Sigmoid colon (tissue), 7 donors: ENCODE data around the gene SNX20. TPM values are rescaled to one million over a fixed set of nuclear protein-coding genes. Genes with fewer than 3 reads are reported as not detected.

Experiments used
- DNase-seq: peaks from one replicate; pipeline ENCODE4 v3.0.0-alpha.2; 2019
- H3K27ac ChIP-seq, 4 donors: fragments of 200-600 bp; sonication (generic); one replicate each; pipeline ENCODE4 v1.5.1; 2016 to 2019; ENCODE audit warnings: mild to moderate bottlenecking in 1 of 4
- H3K27me3 ChIP-seq, 3 donors: fragments of 200-600 bp; sonication (generic); one replicate each; pipeline ENCODE4 v1.5.1; 2019; ENCODE audit warnings: mild to moderate bottlenecking in 1 of 3
- H3K36me3 ChIP-seq, 4 donors: fragments of 200-600 bp; sonication (generic); one replicate each; pipeline ENCODE4 v1.5.1; 2016 to 2019
- H3K4me1 ChIP-seq, 4 donors: fragments of 200-600 bp; sonication (generic); one replicate each; pipeline ENCODE4 v1.5.1; 2017 to 2019
- H3K4me3 ChIP-seq, 4 donors: fragments of 200-600 bp; sonication (generic); one replicate each; pipeline ENCODE4 v1.5.1; 2017 to 2019; ENCODE audit warnings: mild to moderate bottlenecking in 2 of 4, moderate library complexity in 1 of 4
- H3K9me3 ChIP-seq, 4 donors: fragments of 200-600 bp in 3 of 4; sonication (generic) in 3 of 4; one replicate each; pipeline versions ENCODE4 v1.5.1 to v1.6.1; 2013 to 2019
- EP300 ChIP-seq, 4 donors: sonication (generic); formaldehyde crosslinking; IDR thresholded peaks; one replicate each; pipeline ENCODE4 v1.6.1; 2017; ENCODE audit warnings: antibody characterized with exemption in 4 of 4
- POLR2A ChIP-seq, 2 donors: fragments of 450-650 bp; IDR thresholded peaks; one replicate each; pipeline ENCODE4 v1.6.1; 2016; ENCODE audit warnings: antibody characterized with exemption in 2 of 2, mild to moderate bottlenecking in 2 of 2, moderate library complexity in 2 of 2
- POLR2AphosphoS5 ChIP-seq, 4 donors: sonication (generic); formaldehyde crosslinking; IDR thresholded peaks; one replicate each; pipeline ENCODE4 v1.6.1; 2017; ENCODE audit warnings: antibody characterized with exemption in 4 of 4
- WGBS, 2 donors: extraction: QIAGEN DNeasy Blood & Tissue Kit; methylation state at CpG; one replicate each; pipeline ENCODE4 v1.1.7; 2013; 5-methylcytosine and 5-hydroxymethylcytosine counted together
- intact Hi-C: fragments of 100-400 bp; cut with DNase I; formaldehyde crosslinking; loops from one replicate; pipeline ENCODE4 v1.15.1; 2023
- polyA plus RNA-seq, 3 donors: library from polyadenylated mRNA; stranded (reverse); fragments of 200-250 nt; gene quantifications; one replicate each; pipeline ENCODE4 v1.2.3, GENCODE V29; 2013
- total RNA-seq, 4 donors: library from RNA; depleted of rRNA; stranded (reverse); fragments of >200 nt; gene quantifications; one replicate each; pipeline ENCODE4 v1.1.0, GENCODE V29; 2016
- TF ChIP-seq, protein P1 (sequence below), 4 experiments: fragments of 450-650 bp in 3 of 4; fragments of 200-600 bp in 1 of 4; IDR thresholded peaks; one replicate each; pipeline ENCODE4 v1.5.1; 2016 to 2019; ENCODE audit warnings: antibody characterized with exemption in 4 of 4, mild to moderate bottlenecking in 3 of 4, moderate library complexity in 2 of 4
- donor health status: healthy with polysubstance abuse.
- donor health status: Bipolar disorder and iron deficiency.
- donor health status: healthy.

Gene SNX20
- total and polyA plus RNA-seq, 7 donors: 0.60 to 9.3 (median 1.8) TPM

DNA sequence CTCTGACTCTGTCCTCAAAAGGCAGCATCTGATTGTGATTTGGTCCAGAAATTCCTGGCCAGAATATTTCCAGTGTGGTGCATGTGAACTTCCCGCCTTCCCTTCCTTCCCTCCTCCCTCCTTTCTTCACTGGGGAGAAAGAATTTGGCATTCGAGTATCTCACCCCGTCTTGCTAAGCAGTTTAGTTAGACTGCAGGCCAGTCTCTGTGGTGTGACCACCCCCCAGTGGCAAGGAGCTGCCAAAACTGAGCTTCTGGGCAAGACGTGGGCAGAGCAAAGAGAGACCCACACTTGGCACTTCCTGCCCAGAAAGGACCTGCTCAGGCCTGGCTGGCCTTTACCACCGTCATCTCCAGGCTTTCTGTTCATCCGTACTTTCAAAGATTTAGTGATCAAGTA is 36.4 kb downstream of the SNX20 start:
- WGBS, 2 donors: 51 to 53% methylated on average over 6 of the region's 6 CpGs
- no peak for DNase-seq
- Histone ChIP-seq H3K4me3 (no peak overlapping the region), H3K4me1 (peaks cover 0 to 18% (median 6%) of the 10 kb centered on the region in 4 donors), H3K27ac (no peak overlapping the region), H3K27me3 (no peaks in the 10 kb centered on the region), H3K9me3 (no peaks in the 10 kb centered on the region), H3K36me3 (no peaks in the 10 kb centered on the region)
- TF ChIP-seq POLR2A (IDR thresholded peaks at IDR 0.05) (no peak), EP300 (IDR thresholded peaks at IDR 0.05) (no peak), POLR2AphosphoS5 (IDR thresholded peaks at IDR 0.05) (peak in 1 of 4 donors; percentile 8)
- TF ChIP-seq, protein P1, sequence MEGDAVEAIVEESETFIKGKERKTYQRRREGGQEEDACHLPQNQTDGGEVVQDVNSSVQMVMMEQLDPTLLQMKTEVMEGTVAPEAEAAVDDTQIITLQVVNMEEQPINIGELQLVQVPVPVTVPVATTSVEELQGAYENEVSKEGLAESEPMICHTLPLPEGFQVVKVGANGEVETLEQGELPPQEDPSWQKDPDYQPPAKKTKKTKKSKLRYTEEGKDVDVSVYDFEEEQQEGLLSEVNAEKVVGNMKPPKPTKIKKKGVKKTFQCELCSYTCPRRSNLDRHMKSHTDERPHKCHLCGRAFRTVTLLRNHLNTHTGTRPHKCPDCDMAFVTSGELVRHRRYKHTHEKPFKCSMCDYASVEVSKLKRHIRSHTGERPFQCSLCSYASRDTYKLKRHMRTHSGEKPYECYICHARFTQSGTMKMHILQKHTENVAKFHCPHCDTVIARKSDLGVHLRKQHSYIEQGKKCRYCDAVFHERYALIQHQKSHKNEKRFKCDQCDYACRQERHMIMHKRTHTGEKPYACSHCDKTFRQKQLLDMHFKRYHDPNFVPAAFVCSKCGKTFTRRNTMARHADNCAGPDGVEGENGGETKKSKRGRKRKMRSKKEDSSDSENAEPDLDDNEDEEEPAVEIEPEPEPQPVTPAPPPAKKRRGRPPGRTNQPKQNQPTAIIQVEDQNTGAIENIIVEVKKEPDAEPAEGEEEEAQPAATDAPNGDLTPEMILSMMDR (IDR thresholded peaks at IDR 0.05): peak in 3 of 4 experiments; percentile 30 to 43 (median 40)
- intact Hi-C loops: no loop called here

DNA sequence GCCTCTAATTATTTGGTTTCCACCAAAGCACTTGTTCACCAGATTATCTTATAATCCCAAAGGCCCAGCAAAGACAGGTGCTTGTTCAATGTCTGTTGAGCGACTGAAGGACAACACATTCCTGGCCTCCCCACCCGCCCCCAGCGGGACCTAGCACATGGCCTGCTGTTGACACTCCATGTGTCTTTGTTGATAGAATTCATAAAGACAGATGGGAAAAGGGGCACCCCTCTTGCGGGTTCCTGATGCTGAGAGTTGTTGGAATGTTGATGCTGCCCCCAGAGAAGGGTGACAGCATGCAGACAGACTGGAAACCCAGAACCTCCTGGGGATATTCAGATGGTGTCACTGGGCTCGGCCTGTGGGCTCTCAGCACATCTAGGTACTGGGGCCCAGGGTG is 36.9 kb downstream of the SNX20 start:
- intact Hi-C loops: no loop called here
- TF ChIP-seq, protein P1 (IDR thresholded peaks at IDR 0.05): no peak
- no peak for TF ChIP-seq POLR2AphosphoS5 (IDR thresholded peaks at IDR 0.05)
- no peak for TF ChIP-seq POLR2A (IDR thresholded peaks at IDR 0.05)
- no peak for TF ChIP-seq EP300 (IDR thresholded peaks at IDR 0.05)
- no peak for DNase-seq
- H3K9me3 ChIP-seq: no peaks in the 10 kb centered on the region
- no peak overlapping the region for H3K4me3 ChIP-seq
- WGBS, 2 donors: 92 to 95% methylated on average over 5 of the region's 5 CpGs
- no peaks in the 10 kb centered on the region for H3K27me3 ChIP-seq
- peaks cover 0 to 18% (median 6%) of the 10 kb centered on the region in 4 donors for H3K4me1 ChIP-seq
- no peaks in the 10 kb centered on the region for H3K36me3 ChIP-seq
- H3K27ac ChIP-seq: no peak overlapping the region

DNA sequence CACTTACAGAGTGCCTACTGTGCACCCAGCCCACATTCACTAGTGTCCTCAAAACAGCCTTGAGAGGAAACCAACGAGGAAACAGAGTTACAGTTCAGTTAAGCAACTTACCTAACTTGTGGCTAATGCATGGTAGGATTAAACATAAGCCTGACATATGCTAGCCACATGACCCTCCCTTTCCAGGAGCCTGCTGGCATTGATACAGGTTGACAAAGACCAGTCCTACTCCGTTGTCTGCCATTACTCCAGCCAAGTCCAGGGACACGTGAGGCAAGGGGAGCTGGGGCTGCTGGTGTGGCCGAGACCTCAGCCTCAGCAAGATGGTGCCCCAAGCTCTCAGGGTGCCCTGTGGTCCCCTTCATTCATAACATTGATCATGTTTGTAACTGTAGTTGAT is 37.9 kb downstream of the SNX20 start:
- H3K27ac ChIP-seq: no peak overlapping the region
- H3K27me3 ChIP-seq: no peaks in the 10 kb centered on the region
- no peak overlapping the region for H3K4me3 ChIP-seq
- 82 to 83% methylated on average over 4 of the region's 4 CpGs for WGBS, 2 donors
- no peaks in the 10 kb centered on the region for H3K36me3 ChIP-seq
- H3K9me3 ChIP-seq: no peaks in the 10 kb centered on the region
- intact Hi-C loops: no loop called here
- no peak for DNase-seq
- H3K4me1 ChIP-seq: peaks cover 0 to 18% (median 6%) of the 10 kb centered on the region in 4 donors
- TF ChIP-seq POLR2AphosphoS5 (IDR thresholded peaks at IDR 0.05) (peak in 3 of 4 donors; percentile 20 to 62 (median 53)), POLR2A (IDR thresholded peaks at IDR 0.05) (no peak)

DNA sequence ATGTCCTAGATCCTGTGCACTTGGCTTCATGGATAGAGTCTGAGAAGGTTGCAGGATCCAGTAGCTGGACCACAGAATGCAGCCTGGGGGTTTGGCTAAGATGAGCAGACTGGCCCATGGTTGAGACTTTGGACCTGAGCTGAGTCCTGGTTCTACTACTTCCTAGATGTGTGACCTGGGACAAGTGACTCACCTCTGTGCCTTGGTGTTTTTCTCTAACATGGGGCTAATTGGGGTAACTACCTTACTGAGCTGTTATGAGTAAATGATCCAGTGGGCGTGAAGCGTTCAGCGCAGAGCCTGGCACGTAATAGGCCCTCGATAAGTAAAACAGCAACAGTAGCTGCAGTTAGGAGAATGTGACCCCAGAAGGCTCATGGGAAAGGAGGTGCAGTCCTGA is 38.8 kb downstream of the SNX20 start:
- Histone ChIP-seq H3K9me3 (no peaks in the 10 kb centered on the region), H3K36me3 (no peaks in the 10 kb centered on the region), H3K27ac (no peak overlapping the region), H3K4me3 (no peak overlapping the region), H3K27me3 (no peaks in the 10 kb centered on the region), H3K4me1 (peaks cover 0 to 18% (median 6%) of the 10 kb centered on the region in 4 donors)
- 91 to 93% methylated on average over 5 of the region's 5 CpGs for WGBS, 2 donors
- no peak for DNase-seq
- intact Hi-C loops: no loop called here
- TF ChIP-seq, protein P1 (IDR thresholded peaks at IDR 0.05): no peak
- TF ChIP-seq EP300 (IDR thresholded peaks at IDR 0.05): no peak
- TF ChIP-seq POLR2A (IDR thresholded peaks at IDR 0.05): no peak
- no peak for TF ChIP-seq POLR2AphosphoS5 (IDR thresholded peaks at IDR 0.05)

DNA sequence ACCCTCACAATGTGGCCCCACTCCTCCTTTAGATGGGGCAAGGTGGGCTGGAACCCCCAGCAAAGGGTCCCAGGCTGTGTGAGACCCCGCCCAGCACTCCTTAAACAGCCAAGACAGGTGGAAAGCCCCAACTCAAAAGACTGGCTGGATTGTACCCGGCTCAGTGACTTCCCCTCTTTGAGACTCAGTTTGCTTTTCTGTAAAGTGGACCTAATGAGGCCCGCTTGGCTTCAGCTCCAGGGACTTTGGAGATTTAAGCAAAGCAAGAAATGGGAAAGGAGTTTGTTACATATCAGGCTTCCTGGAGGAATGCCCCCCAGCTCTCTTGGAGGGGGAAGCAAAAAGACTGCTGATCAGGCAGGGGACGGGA is 39.3 kb downstream of the SNX20 start:
- Histone ChIP-seq H3K4me3 (no peak overlapping the region), H3K27ac (no peak overlapping the region), H3K9me3 (no peaks in the 10 kb centered on the region), H3K36me3 (no peaks in the 10 kb centered on the region), H3K4me1 (peaks cover 0 to 18% (median 6%) of the 10 kb centered on the region in 4 donors), H3K27me3 (no peaks in the 10 kb centered on the region)
- intact Hi-C loops: no loop called here
- WGBS, 2 donors: 89 to 90% methylated on average over 4 of the region's 4 CpGs
- TF ChIP-seq, protein P1 (IDR thresholded peaks at IDR 0.05): no peak
- TF ChIP-seq POLR2A (IDR thresholded peaks at IDR 0.05): no peak
- TF ChIP-seq EP300 (IDR thresholded peaks at IDR 0.05): no peak
- TF ChIP-seq POLR2AphosphoS5 (IDR thresholded peaks at IDR 0.05): no peak
- no peak for DNase-seq
